GM18519 (cell line): ENCODE measurements around the gene CD177.
"Not testable (repeated sequence)": the region's sequence is repeated elsewhere in the genome, so short reads cannot be mapped to it uniquely, and the experiment has no call there.

ENCODE experiments used
- ATAC-seq: cut with Tn5 transposase; IDR thresholded peaks from one replicate; pipeline ENCODE4 v1.9.1; 2021; ENCODE audit warnings: mild to moderate bottlenecking, moderate library complexity; ENCODE audit not compliant: unreplicated experiment, low FRiP score

The CD177 gene

GRCh38 chr19:43377624-43378023 is 24.1 kb downstream of the CD177 start:
- not testable (repeated sequence) for ATAC-seq

- ATAC-seq: no peak
These were observed 26.5 kb downstream of the CD177 start for GRCh38 chr19:43380008-43380407.

GRCh38 chr19:43380771-43381386 is 27.4 kb downstream of the CD177 start:
- no peak for ATAC-seq

- ATAC-seq: not testable (repeated sequence)
These were observed 29.2 kb downstream of the CD177 start for GRCh38 chr19:43382586-43383216.

- not testable (repeated sequence) for ATAC-seq
These were observed 29.8 kb downstream of the CD177 start for GRCh38 chr19:43383254-43383653.

- ATAC-seq: not testable (repeated sequence)
These were observed 30.3 kb downstream of the CD177 start for GRCh38 chr19:43383759-43384158.

- not testable (repeated sequence) for ATAC-seq
These were observed 37.5 kb downstream of the CD177 start for GRCh38 chr19:43390903-43391551.

GRCh38 chr19:43391552-43391935 is 38.1 kb downstream of the CD177 start:
- not testable (repeated sequence) for ATAC-seq

GRCh38 chr19:43393501-43393900 is 40.0 kb downstream of the CD177 start:
- not testable (repeated sequence) for ATAC-seq

- ATAC-seq: no peak
These were observed 42.1 kb downstream of the CD177 start for GRCh38 chr19:43395561-43395960.

GRCh38 chr19:43406297-43406696 is 52.8 kb downstream of the CD177 start:
- no peak for ATAC-seq

- ATAC-seq: no peak
These were observed 54.0 kb downstream of the CD177 start for GRCh38 chr19:43407416-43408005.

- ATAC-seq: no peak
These were observed 54.6 kb downstream of the CD177 start for GRCh38 chr19:43408043-43408442.

GRCh38 chr19:43409415-43409814 is 55.9 kb downstream of the CD177 start:
- no peak for ATAC-seq

- ATAC-seq: no peak
These were observed 59.0 kb downstream of the CD177 start for GRCh38 chr19:43412441-43412840.
